Karpas-422 (cell line): ENCODE measurements around the gene NEU2. TPM values are rescaled to one million over a fixed set of nuclear protein-coding genes. Genes with fewer than 3 reads are reported as not detected.
A peak's percentile ranks its signal among the peaks of the same experiment; 100 is the strongest.

ENCODE experiments used
- DNase-seq: peaks from one replicate; pipeline ENCODE4 v3.0.0-alpha.2; 2015
- H2AFZ ChIP-seq: fragments of 200-600 bp; sonication (generic); 2 replicates; pipeline ENCODE4 v1.6.1; 2014; ENCODE audit warnings: antibody characterized with exemption, low read length, mixed read lengths
- H3K27ac ChIP-seq: fragments of 200-600 bp; sonication (generic); 2 replicates; pipeline ENCODE4 v1.5.1; 2014; ENCODE audit warnings: mild to moderate bottlenecking, low read length, moderate library complexity
- H3K27me3 ChIP-seq: fragments of 200-600 bp; sonication (generic); 2 replicates; pipeline ENCODE4 v1.6.1; 2014; ENCODE audit warnings: low read length, mixed read lengths
- H3K36me3 ChIP-seq: fragments of 200-600 bp; sonication (generic); 2 replicates; pipeline ENCODE4 v1.6.1; 2014; ENCODE audit warnings: low read length, mixed read lengths; ENCODE audit not compliant: insufficient read depth
- H3K4me1 ChIP-seq: fragments of 200-600 bp; sonication (generic); 2 replicates; pipeline ENCODE4 v1.6.1; 2014; ENCODE audit warnings: mild to moderate bottlenecking, low read length, mixed read lengths
- H3K4me2 ChIP-seq: fragments of 200-600 bp; sonication (generic); 2 replicates; pipeline ENCODE4 v1.6.1; 2014; ENCODE audit warnings: low read length, low read depth, mild to moderate bottlenecking; ENCODE audit not compliant: poor library complexity, severe bottlenecking
- H3K4me3 ChIP-seq: fragments of 200-600 bp; sonication (generic); 2 replicates; pipeline ENCODE4 v1.5.1; 2014; ENCODE audit warnings: mild to moderate bottlenecking, antibody characterized with exemption, low read length, mixed read lengths
- H3K79me2 ChIP-seq: fragments of 200-600 bp; sonication (generic); 2 replicates; pipeline ENCODE4 v1.6.1; 2014; ENCODE audit warnings: mild to moderate bottlenecking, low read length, mixed read lengths
- H3K9ac ChIP-seq: fragments of 200-600 bp; sonication (generic); 2 replicates; pipeline ENCODE4 v1.6.0; 2014; ENCODE audit warnings: low read length
- H3K9me2 ChIP-seq: fragments of 200-600 bp; sonication (generic), shearing (Covaris generic); replicated peaks from 2 replicates; pipeline ENCODE4 v1.6.0; 2014; ENCODE audit warnings: mild to moderate bottlenecking, low read length, moderate library complexity; ENCODE audit not compliant: insufficient read depth
- H3K9me3 ChIP-seq: fragments of 300-700, 200-600 bp; sonication (generic); 2 replicates; pipeline ENCODE4 v1.6.1; 2014; ENCODE audit warnings: low read length, mixed read lengths
- H4K20me1 ChIP-seq: fragments of 200-600 bp; sonication (generic); 2 replicates; pipeline ENCODE4 v1.6.1; 2014; ENCODE audit warnings: mild to moderate bottlenecking, antibody characterized with exemption, low read length, low read depth; ENCODE audit not compliant: insufficient read depth
- total RNA-seq: library from RNA; depleted of rRNA; stranded (reverse); fragments of >200 nt; shearing (Covaris generic); gene quantifications from 2 replicates; pipeline ENCODE4 v1.2.3, GENCODE V29; 2014; ENCODE audit warnings: low replicate concordance

Gene NEU2
- total RNA-seq, 1 experiment from 2014 or later = not detected

DNA sequence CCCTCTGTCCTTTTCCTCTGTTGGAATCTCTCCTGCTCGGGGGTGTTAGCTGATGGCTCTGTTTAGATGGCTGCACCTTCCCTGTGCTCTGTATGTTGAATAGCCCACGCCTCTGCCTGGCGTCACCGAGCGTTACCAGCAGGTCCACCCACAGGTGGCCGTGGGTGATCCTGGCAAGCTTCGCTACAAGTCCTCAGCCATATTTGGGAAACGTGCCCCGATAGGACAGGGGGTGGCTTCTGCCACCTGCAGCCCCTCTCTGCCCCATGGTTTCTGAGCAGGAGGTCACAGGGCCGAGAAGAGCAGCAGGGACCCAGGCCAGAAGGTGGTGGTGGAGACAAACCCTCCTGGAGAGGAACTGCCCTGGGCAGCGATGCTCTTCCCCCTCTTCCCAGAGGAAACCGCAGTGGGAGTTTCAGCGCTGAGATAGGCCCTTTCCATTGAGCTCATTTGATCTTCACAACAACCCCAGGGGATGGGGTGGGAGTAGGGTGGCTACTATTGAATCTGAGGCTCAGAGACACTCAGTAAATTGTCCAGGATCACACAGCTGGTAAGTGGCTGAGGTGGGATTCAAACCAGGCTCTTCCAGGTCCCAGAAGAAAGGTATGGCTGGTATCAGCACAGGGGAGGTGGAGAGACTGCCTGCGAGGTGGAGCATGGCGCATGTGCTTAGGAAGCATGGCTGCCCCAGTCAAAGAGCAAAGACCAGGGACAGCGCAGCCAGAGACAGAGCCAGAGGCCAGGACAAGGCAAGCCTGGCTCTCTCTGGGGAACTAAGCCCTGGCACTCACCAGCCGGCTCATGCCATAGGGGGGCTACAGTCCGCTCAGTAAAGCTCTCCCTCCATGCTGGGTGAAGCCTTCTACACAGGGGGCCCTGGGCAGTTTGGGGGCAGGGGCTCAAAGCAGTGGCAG, 34.5 kb upstream of the NEU2 start:
- no peak overlapping the region for H2AFZ ChIP-seq
- H3K79me2 ChIP-seq = no peaks in the 10 kb centered on the region
- H3K4me2 ChIP-seq = no peak overlapping the region
- H3K27ac ChIP-seq = no peak overlapping the region
- no peaks in the 10 kb centered on the region for H3K9me2 ChIP-seq
- no peaks in the 10 kb centered on the region for H3K4me1 ChIP-seq
- no peaks in the 10 kb centered on the region for H4K20me1 ChIP-seq
- no peaks in the 10 kb centered on the region for H3K27me3 ChIP-seq
- no peak for DNase-seq
- H3K9me3 ChIP-seq = no peaks in the 10 kb centered on the region
- H3K9ac ChIP-seq = no peak overlapping the region
- H3K36me3 ChIP-seq = no peaks in the 10 kb centered on the region
- H3K4me3 ChIP-seq = no peak overlapping the region

- H3K27ac ChIP-seq = no peak overlapping the region
- no peaks in the 10 kb centered on the region for H4K20me1 ChIP-seq
- no peaks in the 10 kb centered on the region for H3K36me3 ChIP-seq
- H3K9ac ChIP-seq = no peak overlapping the region
- H3K27me3 ChIP-seq = no peaks in the 10 kb centered on the region
- no peak overlapping the region for H3K4me3 ChIP-seq
- H3K4me1 ChIP-seq = no peaks in the 10 kb centered on the region
- no peak for DNase-seq
- no peaks in the 10 kb centered on the region for H3K79me2 ChIP-seq
- no peaks in the 10 kb centered on the region for H3K9me3 ChIP-seq
- no peak overlapping the region for H3K4me2 ChIP-seq
- no peaks in the 10 kb centered on the region for H3K9me2 ChIP-seq
- no peak overlapping the region for H2AFZ ChIP-seq
Measured at GRCh38 chr2:232998666-232998985, 33.8 kb upstream of the NEU2 start.

DNA sequence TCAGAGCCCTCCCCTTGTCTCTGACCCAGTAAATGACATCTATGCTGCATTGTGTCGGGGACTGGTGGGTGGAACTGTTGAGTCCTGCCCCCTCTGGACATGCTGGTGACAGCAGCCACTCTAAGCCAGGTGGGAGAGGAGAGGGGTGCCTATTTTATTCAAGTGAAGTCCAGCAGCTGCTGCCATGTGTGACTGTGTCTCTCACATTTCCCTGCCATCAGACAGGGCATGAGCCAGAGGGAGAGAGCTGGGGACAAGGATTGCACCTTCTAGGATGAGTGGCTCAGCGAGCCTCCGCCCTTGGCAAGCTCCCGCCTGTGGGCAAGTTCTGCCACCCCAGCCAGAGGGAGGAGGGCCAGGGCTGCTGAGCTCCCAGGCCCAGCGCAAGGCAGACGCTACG, 33.1 kb upstream of the NEU2 start:
- no peaks in the 10 kb centered on the region for H3K79me2 ChIP-seq
- H3K27me3 ChIP-seq = no peaks in the 10 kb centered on the region
- peak; percentile 62 for DNase-seq
- no peak overlapping the region for H3K9ac ChIP-seq
- H3K4me2 ChIP-seq = no peak overlapping the region
- no peaks in the 10 kb centered on the region for H3K36me3 ChIP-seq
- no peak overlapping the region for H3K4me3 ChIP-seq
- no peaks in the 10 kb centered on the region for H3K9me3 ChIP-seq
- no peak overlapping the region for H2AFZ ChIP-seq
- H3K4me1 ChIP-seq = no peaks in the 10 kb centered on the region
- no peak overlapping the region for H3K27ac ChIP-seq
- no peaks in the 10 kb centered on the region for H4K20me1 ChIP-seq
- H3K9me2 ChIP-seq = no peaks in the 10 kb centered on the region

DNA sequence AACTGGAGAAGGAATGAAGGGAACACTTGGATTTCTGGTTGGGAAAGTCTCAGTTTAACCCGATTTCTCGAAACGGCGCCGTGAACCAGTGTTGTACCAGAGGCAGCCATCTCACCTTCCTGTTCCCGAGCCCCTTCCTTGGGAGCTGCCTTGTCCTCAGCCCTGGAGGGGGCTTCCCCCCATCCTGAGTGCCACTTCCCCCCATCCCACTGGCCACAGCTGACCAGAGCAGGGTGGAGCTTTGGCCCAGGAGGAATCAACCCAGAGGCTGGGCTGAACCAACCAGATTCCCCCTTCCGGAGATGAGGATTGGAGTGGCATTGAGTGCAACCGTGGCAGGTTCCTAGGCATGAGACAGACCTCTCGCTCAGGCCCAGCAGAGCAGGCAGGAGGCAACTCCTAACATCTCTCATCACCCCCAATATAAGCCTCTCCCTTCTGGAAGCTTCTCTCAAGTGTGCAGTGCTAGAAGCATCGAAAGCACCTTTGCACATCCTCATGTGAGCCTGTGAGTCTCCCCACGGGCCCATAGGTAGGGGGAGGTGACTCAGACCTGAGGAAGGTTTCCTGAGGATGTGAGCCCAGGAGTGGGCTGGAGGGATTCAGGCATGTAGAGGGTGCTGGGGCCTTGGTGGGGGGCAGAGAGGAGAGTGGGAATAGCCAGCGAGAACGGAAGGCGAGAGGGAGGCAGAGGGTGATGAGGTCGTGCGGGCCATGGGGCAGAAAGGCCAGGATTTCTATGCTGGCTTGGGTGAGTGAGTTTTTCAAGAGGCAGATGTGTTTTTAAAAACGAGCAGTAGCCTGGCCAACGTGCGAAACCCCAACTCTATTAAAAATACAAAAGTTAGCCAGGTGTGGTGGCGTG, 31.4 kb upstream of the NEU2 start:
- no peak overlapping the region for H3K4me2 ChIP-seq
- no peak for DNase-seq

GRCh38 chr2:233002829-233003657, 29.4 kb upstream of the NEU2 start:
- no peak for DNase-seq
- H3K27ac ChIP-seq = no peak overlapping the region
- no peaks in the 10 kb centered on the region for H3K9me3 ChIP-seq
- H3K36me3 ChIP-seq = no peaks in the 10 kb centered on the region
- no peak overlapping the region for H3K4me2 ChIP-seq
- H3K79me2 ChIP-seq = no peaks in the 10 kb centered on the region
- H3K9ac ChIP-seq = no peak overlapping the region
- no peaks in the 10 kb centered on the region for H3K9me2 ChIP-seq
- no peak overlapping the region for H3K4me3 ChIP-seq
- H2AFZ ChIP-seq = no peak overlapping the region
- H3K27me3 ChIP-seq = no peaks in the 10 kb centered on the region
- H4K20me1 ChIP-seq = no peaks in the 10 kb centered on the region
- H3K4me1 ChIP-seq = no peaks in the 10 kb centered on the region

More for the DNA sequence above, 31.4 kb upstream of the NEU2 start:
- Histone ChIP-seq H3K9me2 (no peaks in the 10 kb centered on the region), H3K9ac (no peak overlapping the region), H3K4me3 (no peak overlapping the region), H3K9me3 (no peaks in the 10 kb centered on the region), H3K27me3 (no peaks in the 10 kb centered on the region), H3K36me3 (no peaks in the 10 kb centered on the region), H4K20me1 (no peaks in the 10 kb centered on the region), H3K27ac (no peak overlapping the region), H3K4me1 (no peaks in the 10 kb centered on the region), H2AFZ (no peak overlapping the region), H3K79me2 (no peaks in the 10 kb centered on the region)

DNA sequence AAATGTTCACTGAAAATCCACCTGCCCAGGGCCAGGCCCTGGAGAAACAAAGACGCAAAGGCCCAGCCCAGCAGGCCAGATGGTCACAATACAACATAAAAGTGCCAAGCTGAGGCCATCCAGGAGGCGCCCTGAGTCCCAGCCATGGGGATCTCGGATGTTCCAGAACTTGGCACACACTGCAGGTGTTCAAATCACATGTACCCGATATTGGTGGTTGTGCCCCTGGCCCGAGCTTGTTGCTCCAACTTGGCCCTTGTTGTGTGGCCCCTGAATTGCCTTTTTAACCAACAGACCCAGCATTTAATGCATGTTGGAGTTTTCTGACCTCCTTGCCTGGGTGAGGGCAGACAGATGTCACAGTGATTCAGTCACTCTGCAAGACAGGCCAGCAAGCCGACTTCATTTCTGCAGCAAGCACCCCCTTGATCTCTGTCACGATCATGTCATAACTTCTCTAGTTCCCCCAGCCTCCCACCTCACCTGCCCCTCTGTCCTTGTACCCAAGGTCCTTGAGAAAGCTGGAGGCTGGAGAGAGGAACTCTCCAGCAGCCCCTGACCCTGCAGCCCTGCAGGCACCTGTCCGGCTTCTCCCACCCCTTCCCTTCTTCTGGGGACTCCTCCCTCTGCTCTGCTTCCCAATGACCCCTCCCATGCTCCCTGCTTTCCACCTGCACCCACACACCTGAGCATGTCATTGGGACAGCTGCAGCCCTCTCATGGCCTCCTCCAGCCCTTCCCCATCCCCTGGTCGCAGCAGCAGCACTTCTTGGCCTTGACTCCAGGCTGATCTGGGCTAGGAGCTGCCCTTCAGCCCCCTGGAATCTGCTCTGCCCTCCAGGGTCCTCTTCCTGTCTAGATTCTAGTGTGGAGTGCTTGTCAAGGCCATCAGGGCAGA, 28.6 kb upstream of the NEU2 start:
- Histone ChIP-seq H3K9me2 (no peaks in the 10 kb centered on the region), H3K27ac (no peak overlapping the region), H3K4me3 (no peak overlapping the region), H3K9ac (no peak overlapping the region), H4K20me1 (no peaks in the 10 kb centered on the region), H3K4me1 (no peaks in the 10 kb centered on the region), H3K9me3 (no peaks in the 10 kb centered on the region), H3K27me3 (no peaks in the 10 kb centered on the region), H3K36me3 (no peaks in the 10 kb centered on the region), H2AFZ (no peak overlapping the region), H3K79me2 (no peaks in the 10 kb centered on the region), H3K4me2 (no peak overlapping the region)
- no peak for DNase-seq

- Histone ChIP-seq H3K4me1 (no peaks in the 10 kb centered on the region), H3K9me3 (no peaks in the 10 kb centered on the region)
Measured at GRCh38 chr2:233005096-233005495, 27.4 kb upstream of the NEU2 start.

More at GRCh38 chr2:233005096-233005495, 27.4 kb upstream of the NEU2 start:
- Histone ChIP-seq H3K27me3 (no peaks in the 10 kb centered on the region), H3K79me2 (no peaks in the 10 kb centered on the region), H3K27ac (no peak overlapping the region), H3K4me2 (no peak overlapping the region), H3K9ac (no peak overlapping the region), H3K9me2 (no peaks in the 10 kb centered on the region), H4K20me1 (no peaks in the 10 kb centered on the region), H3K4me3 (no peak overlapping the region), H3K36me3 (no peaks in the 10 kb centered on the region), H2AFZ (no peak overlapping the region)
- no peak for DNase-seq
